NCI-H446 treated with DMSO at 0.1 percent for 48 hours (cell line): ENCODE results near the gene PKP1.

ENCODE experiments used
- DNase-seq: peaks from one replicate; lab custom pipeline; 2025; lab: John Stamatoyannopoulos, UW

PKP1 gene

DNA sequence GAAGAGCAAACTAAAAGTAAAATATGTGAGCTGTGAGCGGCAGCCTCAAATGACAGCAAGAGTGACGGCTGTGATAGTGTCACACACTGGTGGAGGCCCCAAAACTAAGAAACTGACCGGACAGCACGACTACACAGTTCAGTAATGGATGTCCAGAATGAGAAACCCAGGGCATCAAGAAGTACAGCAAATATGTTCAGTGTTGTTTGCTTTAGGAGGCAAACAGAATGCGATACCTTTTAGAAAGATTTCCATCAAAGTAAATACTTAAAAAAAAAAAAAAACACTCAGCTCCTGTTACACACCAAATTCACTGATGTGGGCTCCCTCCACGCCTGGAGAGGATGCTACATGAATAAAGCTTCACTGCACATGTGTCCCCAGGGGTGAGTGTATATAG, 1.1 kb upstream of the PKP1 start:
- no peak for DNase-seq

DNA sequence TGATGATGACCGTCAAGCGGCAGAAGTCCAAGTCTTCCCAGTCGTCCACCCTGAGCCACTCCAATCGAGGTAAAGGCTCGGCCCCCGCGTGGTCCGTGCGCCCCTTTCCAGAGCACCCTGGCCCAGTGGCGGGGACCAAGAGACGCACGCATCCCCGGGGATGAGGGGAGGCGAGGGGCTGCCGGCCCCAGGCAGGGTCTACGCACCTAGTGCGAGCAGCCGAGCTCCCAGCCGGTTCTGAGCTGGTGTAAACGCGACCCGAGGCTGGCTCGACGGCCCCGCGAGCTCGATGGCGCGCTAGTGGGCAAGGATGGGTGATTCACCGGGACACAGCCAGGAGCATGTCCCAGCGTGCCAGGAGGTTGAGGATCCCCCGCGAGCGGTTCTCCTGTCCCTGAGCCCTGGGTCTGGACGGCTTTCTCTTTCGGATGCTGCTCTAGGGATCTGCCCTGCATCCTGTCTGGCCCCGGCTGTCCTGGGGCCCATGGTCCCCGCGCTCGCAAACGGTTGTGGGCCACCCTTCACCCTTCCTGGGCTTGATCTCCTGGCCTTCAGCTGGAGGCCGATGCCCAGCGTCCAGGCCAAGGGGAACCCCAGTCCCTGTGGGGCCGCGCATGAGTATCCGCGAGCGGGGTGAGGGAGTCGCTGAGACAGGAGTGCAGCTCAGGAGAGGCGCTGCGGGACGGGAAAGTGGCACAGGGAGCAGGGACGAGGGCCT, 689 bp downstream of the PKP1 start:
- DNase-seq = no peak

DNA sequence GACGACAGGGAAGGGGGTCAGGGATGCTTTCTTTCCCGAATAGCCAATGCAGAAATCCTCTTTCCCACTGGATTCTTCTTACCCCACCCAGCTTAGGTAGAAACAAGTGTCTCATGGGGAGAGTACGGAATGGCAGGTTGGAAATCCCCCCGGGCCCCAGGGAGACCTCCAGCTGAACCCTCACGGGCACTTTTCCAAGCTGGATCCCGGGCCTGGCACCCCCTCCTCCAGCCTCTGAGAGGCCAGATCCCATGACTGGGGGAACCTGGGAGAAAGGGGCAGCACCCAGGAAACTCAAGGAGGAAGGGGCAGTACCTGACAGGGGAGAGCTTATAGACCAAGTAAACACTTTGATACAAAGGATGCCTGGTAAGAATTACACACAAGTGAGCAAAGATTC, 1.3 kb downstream of the PKP1 start:
- DNase-seq = no peak

DNA sequence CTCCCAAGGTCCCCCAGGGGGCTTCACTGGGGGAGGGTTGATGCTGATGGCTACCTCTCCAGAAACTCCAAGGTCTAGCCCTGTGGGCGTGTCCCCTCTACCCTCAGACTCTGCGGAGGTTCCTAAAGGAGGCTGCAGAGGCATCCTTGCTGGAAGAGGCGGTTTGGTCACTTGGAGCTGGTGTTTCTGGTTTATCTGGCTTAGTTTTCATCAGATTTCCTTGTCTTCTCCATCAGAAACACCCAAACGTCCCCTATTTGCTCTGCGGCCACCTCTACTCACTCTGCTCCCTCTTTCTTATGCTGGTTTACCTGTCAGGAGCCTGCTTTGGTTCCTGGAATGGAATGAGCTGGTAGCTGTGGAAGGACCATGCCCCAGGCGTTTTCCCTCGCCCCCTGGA, 2.5 kb downstream of the PKP1 start:
- DNase-seq = no peak

DNA sequence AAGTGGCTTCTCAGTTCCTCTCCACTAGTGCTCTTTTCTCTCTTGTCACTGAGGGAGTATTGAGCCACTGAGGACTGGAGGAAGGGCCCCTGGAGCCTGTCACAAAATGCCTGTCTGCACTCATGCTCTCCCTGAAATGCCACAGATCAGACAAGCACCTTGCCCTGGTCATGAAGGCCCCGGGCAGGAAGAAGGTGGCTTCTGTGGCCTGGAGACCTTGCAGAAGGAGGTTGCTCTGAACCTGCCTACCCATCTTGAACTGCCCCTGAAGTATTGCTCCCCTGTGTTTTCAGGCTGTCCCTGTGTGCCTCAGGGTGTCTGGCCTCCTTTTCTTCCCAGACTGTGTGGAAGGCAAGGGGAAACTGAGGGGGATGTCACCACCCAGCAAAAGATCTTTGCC, 3.1 kb downstream of the PKP1 start:
- no peak for DNase-seq

DNA sequence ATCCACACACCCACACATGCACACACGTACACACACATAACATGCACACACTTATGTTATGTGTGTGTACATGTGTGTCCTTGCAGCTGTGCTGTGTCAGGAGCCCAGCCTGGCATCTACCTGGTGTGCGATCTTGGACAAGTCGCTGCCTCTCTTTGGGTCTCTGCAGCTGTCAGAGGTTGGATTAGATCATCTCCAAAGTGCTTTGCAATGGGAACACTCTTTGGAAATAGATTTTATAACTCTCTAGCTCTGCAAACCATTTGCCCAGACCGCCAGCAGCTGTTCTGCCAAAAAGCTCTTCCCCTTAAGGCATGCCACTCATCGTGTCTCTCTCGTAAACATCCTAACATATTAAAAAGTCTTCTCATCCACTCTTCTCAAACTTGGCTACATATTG, 4.7 kb downstream of the PKP1 start:
- no peak for DNase-seq

DNA sequence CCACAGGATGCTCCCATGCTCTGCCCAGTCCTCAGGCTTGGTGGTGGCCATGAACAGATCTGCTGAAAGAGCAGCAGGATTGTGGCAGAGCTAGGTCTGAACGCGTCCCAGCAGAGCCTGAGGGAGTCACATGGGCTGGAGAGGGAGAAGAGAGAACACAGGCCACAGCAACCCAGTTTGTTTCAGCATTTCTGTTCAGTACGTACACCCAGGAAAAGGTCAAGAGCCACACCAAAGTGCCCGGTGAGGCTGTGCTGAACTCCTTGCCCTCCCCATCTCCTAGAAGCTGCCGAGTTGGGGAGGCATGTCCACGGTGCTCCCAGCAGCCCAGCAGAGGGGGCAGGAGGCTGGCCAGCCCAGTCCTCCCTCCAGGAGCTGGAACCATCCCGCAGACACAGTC, 5.5 kb downstream of the PKP1 start:
- no peak for DNase-seq

DNA sequence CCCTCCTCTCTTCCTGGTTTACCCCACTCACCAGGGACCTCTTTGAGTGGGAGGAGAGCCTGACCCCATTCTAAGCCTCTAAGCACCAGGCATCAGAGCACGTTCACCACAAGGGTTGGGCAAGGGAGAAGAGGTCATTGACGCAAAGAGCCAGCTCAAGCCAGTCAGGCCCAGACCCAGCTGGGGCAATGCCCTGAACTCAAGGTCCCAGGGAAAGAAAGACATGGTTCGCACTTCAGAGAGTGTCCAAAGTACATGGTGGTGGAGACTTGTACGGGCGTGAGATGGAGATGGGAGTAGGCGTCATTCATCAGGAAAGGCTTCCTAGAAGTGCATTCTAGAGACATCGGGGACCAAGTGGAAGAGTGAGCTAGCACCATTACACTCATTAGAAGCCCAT, 7.2 kb downstream of the PKP1 start:
- no peak for DNase-seq

DNA sequence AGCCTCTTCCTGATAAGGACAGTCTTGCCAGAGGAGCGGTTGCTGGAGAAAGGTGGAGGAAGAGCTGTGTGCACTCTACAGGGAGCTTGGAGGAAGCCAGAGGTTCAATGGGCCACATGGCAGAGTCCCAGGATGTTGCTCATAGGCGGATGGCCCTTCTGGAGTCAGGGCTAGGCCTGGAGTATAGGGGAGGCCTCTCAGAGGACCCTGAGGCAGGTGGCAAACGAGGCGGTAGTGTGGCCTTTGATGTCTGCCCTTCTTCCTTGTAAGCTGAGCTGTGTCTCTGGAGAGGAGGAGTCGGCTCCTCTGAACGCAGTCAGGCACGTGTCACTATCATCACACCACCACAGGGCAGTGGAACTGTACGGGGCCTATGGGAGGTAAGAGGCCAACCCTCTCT, 8.6 kb downstream of the PKP1 start:
- DNase-seq = no peak

DNA sequence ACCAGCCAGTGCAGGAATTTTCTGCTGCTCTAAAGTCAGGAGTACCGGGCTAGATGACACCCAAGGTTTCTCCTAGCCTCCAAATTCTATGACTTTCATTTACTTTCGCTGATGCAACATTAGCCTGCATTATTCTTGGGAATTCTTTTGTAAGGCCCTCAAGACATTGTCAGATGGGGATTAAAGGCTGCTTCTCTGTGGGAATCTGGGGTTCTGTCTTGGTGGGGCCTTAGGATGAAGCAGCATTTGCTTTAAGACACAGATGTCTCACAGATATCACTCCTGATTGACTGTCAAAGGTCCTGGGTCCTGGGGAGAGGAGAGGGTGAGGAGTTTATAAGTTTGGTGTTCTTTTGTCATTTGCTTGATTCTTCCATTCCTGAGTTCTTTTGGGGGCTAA, 11.6 kb downstream of the PKP1 start:
- DNase-seq = no peak

DNA sequence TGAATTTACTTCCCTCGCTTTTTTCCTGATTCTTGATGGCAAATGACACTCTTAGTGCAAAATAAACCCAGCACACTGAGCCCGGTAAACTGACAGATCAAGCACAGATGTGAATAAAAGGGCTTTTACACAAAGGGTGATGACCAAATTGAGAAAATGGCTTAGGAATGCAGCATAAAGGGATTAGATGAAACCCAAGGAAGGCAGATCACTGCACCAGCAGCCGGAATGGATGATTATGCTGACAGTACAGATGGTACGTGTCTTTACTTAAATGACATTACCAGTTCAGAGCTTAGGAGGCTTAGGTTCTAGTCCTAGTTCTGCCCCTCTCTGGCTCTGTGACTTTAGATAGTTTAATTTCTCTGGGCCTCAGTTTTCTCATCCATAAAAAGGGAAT, 12.0 kb downstream of the PKP1 start:
- DNase-seq = no peak

DNA sequence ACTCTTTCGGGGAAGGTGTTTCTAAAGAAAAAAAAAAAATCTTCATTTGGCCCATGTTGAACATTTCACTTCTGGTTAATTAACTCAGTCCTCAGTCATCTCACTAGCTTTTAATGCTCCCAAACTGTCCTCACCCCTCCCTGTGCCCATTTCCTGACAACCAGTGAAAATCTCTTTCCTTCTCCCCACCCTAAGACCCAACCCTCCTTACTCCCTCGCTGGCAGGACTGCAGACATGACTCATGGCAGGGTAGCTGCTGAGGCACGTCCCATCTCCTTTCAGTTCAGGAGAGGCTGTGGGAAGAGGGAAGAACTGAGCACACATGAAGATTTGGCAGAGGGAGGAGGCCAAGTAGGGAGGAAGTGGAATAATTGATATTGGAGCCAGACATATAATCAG, 12.6 kb downstream of the PKP1 start:
- DNase-seq = peak; percentile 46

DNA sequence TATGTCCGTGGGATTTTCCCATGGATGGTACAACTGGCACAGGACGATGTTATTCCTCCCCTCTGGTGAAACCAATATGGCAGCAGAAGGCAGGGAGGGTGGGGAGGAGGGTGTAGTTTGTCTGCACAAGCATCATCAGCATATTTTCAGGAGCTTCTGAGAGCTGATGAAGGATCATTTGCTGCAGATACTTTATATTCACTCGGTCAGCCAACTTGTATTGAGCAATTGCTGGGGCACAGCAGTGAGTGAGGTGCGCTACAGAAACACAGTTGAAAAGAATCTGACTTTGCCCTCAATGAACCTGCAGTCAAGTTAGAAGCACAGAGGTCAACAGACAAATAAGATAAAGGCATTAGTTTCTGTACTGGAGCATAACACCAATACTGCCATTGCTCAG, 13.0 kb downstream of the PKP1 start:
- DNase-seq = no peak

DNA sequence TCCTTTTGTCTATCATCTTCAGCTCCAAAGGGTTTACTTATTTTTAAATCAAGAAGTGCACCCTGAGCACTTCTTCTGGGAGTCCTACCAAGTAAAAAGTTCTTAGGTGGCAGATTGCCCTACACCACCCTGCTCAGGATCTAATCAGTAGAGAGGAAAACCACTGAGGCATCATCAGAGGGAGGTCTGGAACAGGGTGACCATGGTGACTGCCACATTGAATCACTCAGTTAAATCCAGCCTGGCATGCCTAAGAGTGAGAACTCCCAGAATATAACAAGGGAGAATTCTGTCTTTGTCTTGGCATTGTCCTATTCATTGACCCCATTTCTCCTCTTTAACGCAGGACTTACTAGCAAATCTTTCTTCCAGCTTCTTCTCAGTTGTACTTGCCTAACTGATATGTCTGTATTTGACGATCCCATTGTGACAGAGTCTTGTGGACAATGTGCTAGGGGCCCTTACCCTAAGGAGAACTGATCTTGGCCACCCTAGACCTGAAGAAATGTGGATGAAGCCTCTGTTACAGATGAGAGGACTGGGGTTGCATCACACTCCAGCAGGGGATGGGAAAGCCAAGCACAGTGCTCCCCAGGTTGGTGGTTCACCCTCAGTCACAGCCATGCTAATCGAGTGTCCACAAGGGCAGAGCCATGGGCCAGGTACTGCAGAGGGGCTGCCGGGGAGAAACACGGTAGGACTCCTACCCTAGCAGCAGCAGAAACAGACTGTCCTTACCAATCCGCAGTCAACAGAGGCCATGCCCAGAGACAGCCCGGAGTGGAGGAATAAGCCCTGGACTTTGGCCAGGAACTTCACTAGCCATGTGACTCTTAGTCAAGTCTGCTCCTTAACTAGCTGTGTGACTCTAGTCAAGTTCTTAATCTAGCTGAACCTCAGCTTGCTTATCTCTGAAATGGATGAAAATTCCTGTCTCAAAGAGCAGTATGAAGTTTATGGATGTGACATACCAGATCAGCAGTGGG, 15.4 kb downstream of the PKP1 start:
- DNase-seq = no peak

DNA sequence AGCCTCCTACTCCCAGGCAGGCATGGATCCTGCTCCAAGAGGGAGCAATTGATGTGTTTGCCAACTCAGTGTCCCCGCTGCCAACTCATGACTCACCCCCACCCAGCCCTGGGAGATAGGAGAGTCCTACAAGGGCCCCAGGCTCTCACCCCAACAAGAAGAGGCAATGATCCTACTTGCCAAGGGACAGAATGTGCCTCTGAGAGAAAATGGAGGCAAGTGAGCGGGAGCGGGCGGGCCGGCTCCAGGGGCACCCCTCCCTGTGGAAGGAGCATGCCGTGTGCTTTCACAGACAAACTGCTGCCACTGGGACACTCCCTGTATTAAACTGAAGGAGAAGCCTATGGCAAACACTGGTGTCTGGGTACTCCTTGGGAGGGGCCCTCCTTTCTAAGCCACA, 16.7 kb downstream of the PKP1 start:
- DNase-seq = peak; percentile 64

DNA sequence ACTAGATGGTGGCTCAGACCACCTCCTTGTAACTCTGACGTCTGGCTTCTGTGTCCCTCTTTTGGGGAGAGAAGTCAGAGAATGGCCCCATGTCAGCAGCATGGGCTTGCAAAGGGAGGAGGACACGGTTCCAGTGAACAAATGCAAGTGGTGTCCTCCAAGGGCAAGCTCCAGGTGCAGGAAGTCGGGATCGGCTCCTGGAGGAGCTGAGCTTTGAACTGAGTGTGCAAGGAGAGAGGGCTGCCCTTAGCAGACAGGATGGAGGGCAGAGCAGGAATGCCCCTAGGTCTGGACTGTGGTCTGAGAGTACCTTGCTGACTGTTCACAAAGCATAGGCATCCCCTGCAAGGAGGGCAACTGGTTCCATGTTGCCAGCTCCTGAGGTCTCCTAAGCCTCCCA, 17.3 kb downstream of the PKP1 start:
- DNase-seq = no peak

DNA sequence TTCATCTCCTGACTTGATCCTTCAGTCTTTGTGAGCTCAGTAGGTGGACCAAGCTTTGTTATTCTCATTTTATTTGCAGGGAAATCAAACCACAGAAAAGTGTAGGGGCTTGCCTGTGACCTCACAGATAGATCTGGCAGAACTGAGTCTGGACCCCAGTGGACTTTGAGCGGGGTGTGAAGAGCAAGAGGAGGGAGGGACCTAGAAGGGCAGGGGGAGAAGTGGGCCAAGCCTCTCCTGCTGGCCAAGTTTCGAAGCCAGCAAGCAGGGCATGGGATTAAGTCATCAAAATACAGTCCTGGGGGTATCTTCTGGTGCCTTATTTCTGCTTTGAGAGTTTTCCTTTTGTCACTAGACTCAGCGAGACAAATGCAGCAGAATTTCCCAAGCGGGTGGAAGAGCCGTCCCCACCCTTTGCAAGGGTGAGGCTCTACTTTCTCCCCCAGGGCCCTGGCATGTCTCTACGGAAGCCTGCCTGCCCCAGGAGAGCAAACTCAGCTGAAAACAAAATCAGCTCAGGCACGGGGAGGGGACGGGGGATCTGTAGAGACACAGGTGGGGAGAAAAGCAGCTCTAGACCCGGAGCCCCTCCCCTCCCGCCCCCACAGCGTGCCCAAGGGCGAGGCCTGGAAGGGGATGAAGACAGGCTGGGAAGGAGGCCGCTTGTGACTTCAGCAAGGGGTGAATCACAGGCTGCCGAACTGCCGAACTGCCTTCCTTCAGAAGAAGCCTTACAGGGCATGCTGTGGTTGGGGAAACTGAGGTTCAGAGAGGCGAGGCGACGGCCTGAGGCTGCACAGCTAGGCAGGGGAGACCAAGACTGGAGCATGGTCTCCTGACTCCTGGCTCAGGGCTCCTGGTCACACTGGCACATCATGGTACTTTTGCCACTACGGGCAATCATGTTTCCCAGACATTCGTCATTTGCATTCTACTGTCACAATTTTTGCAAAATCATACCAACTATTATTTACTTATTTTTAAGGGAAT, 19.2 kb downstream of the PKP1 start:
- DNase-seq = peak; percentile 30

DNA sequence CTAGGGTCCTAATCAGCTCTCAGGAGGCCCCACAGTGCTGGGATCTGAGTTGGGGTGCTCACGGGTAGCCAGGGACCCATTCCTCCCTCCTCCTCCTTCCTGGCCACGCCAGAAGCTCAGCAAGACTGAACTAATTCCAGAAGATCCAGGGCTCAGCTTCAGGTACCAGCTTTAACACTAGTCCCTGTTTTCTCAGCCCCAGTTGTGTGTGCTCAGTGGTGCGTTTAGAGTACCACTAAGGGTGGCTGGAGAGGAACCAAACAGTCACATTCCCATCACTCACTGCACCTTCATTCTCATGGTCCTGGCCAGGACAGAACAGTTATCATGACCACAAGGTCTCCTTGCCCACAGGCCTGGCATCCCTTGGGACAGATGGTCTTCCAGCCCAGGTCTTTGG, 20.8 kb downstream of the PKP1 start:
- no peak for DNase-seq

DNA sequence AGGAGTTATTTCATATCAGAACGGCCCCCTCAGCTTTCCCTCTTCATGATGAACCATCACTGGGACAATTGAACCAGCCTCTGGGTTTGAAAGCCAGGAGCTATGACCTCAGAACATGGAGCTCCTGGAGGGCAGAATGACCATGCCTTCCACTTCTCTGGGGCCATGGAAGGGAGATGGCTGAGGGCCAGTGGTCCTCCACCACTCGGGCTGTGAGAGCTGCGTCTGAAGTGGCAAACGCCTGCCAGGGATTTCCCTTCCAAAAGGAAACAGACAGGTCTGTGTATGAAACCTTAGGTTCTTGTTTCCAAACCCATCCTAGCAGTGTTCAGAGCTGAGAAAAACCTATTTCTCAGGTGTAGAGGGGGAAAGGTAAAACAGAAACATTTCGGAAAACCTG, 22.5 kb downstream of the PKP1 start:
- DNase-seq = no peak

DNA sequence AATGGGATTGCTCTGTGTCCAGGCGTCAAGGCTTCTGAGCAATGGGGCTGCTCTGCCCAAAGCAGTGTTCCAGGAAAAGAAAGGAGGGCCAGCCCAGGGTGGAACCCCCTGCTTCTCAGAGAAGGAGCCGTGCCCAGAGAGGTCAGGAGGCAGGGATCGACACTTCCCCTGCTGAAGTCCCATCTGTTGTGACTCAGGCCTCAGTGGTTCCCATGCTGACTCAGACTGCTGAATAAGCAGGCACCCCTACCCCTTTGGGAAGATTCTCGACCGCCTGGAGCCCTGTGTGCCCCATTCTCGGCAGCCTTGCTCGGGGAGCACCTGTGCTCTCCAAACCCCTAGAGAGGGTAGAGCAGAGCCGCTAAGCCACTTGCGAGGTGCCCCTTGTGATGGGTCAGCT, 23.9 kb downstream of the PKP1 start:
- DNase-seq = no peak

DNA sequence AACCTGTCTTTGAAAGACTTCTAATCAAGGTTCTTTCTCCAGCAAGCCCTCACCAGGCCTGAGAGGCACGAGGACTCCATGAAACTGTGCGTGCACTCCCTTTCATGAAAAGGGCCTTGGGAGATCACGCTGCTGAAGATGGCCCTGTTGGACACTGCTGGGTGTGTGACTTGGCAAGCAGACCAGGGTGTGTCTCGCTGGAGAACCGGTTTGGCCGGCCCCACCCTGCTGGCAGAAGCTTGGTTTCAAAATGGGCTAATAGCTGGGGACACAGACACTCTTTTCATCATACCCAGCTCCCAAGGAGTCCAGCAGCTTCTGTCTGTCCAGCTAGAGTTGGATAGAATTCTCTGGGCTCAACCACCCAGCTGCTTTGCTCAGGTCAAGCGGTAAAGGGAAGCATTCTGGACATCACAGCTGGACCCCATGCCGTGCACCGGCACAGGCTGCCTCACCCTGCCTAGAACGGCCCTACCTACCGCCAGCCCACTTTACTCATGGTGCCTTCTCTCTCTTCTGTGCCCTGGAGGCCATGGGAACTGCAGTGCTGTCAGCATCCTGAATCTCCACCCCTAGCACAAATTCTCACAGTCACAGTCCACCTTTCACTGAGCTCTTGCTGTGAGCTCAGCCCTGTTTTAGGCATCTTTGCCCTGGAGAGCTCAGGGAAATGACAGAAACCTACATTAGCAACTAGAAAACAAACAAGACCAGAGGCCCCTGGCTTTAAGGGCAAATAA, 24.6 kb downstream of the PKP1 start:
- DNase-seq = no peak

DNA sequence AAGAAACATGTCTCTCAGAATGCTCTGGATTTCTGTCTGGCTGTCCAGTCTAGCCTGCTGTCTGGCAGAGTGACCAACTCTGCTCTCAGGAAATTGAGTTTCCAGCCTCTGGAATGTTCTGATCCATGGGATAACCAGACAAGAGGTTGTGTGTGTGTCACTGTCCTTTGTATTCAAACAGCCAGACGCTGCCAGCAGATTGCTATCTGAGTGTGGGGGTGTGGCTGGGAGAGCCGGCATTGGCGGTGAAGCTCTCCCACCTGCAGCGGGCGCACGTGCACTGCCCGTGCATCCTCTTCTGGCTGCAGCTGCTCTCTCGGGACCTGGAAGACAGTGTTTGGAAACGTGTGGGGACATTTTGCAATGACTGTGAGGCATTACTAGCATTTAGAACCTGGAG, 26.1 kb downstream of the PKP1 start:
- DNase-seq = no peak
